Superior temporal gyrus (tissue), 1 donor: ENCODE data around the gene ZNF668.
"Not testable (repeated sequence)": the region's sequence is repeated elsewhere in the genome, so short reads cannot be mapped to it uniquely, and the experiment has no call there.

Experiments used
- DNase-seq: peaks from one replicate; pipeline ENCODE4 v3.0.0-alpha.2; 2016; ENCODE audit errors: extremely low spot score

The ZNF668 gene

GRCh38 chr16:31055613-31056012 lies 18.4 kb downstream of the ZNF668 start:
- no peak for DNase-seq

- no peak for DNase-seq
Observed at GRCh38 chr16:31052114-31052513, 21.9 kb downstream of the ZNF668 start.

- DNase-seq: no peak
Observed at GRCh38 chr16:31050280-31051030, 23.6 kb downstream of the ZNF668 start.

GRCh38 chr16:31043898-31044481 lies 30.1 kb downstream of the ZNF668 start:
- DNase-seq: no peak

- DNase-seq: no peak
Observed at GRCh38 chr16:31043352-31043751, 30.7 kb downstream of the ZNF668 start.

- DNase-seq: no peak
Observed at GRCh38 chr16:31042866-31043265, 31.2 kb downstream of the ZNF668 start.

GRCh38 chr16:31038993-31039392 lies 35.0 kb downstream of the ZNF668 start:
- peak; percentile 35 for DNase-seq

- no peak for DNase-seq
Observed at GRCh38 chr16:31036691-31037090, 37.3 kb downstream of the ZNF668 start.

- DNase-seq: peak; percentile 93
Observed at GRCh38 chr16:31033709-31034492, 40.1 kb downstream of the ZNF668 start.

- DNase-seq: peak; percentile 99
Observed at GRCh38 chr16:31032736-31033708, 41.0 kb downstream of the ZNF668 start, which contains the start of gene STX4. TSS of gene STX4 (plus strand) at chr16:31033558. CDS start at chr16:31033806, 248 bp downstream.

- no peak for DNase-seq
Observed at GRCh38 chr16:31031276-31031675, 42.8 kb downstream of the ZNF668 start.

GRCh38 chr16:31029272-31029671 lies 44.8 kb downstream of the ZNF668 start:
- no peak for DNase-seq

- no peak for DNase-seq
Observed at GRCh38 chr16:31025339-31025738, 48.7 kb downstream of the ZNF668 start.

GRCh38 chr16:31023627-31024226 lies 50.3 kb downstream of the ZNF668 start:
- no peak for DNase-seq

- DNase-seq: no peak
Observed at GRCh38 chr16:31023252-31023602, 50.8 kb downstream of the ZNF668 start.

- no peak for DNase-seq
Observed at GRCh38 chr16:31022544-31023251, 51.3 kb downstream of the ZNF668 start.

GRCh38 chr16:31020536-31020935 lies 53.5 kb downstream of the ZNF668 start:
- DNase-seq: no peak

GRCh38 chr16:31017756-31018155 lies 56.3 kb downstream of the ZNF668 start:
- not testable (repeated sequence) for DNase-seq

GRCh38 chr16:31016018-31016417 lies 58.0 kb downstream of the ZNF668 start:
- no peak for DNase-seq

GRCh38 chr16:31013292-31013691 lies 60.7 kb downstream of the ZNF668 start:
- DNase-seq: not testable (repeated sequence)
